GM19025 (cell line): Measurements from ENCODE around the gene FBXL7.

Experiments used
- ATAC-seq: cut with Tn5 transposase; IDR thresholded peaks from one replicate; pipeline ENCODE4 v1.9.1; 2021; ENCODE audit warnings: mild to moderate bottlenecking, low read depth, moderate library complexity; ENCODE audit not compliant: unreplicated experiment

The FBXL7 gene

GRCh38 chr5:15609076-15609725, 109.2 kb downstream of the FBXL7 start:
- no peak for ATAC-seq

DNA sequence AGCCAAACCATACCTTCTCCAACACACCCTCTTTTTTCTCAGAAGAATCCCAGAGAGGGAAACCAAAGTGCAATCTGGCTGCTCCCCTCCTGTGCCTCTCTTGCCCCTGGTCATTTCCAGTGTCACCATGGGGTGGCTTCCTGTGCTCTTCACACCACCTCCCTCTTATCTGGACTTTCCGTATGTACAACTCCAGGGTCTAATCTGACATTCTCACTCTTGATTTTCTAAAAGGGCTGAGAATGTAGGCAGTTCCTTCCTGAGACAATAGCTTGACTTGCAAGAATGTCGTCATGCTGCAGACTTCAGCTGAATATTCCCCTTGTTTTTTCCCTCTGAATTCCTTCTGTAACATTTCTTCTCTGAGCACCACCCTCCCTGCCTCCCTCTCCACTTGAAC, 110.2 kb downstream of the FBXL7 start:
- no peak for ATAC-seq

DNA sequence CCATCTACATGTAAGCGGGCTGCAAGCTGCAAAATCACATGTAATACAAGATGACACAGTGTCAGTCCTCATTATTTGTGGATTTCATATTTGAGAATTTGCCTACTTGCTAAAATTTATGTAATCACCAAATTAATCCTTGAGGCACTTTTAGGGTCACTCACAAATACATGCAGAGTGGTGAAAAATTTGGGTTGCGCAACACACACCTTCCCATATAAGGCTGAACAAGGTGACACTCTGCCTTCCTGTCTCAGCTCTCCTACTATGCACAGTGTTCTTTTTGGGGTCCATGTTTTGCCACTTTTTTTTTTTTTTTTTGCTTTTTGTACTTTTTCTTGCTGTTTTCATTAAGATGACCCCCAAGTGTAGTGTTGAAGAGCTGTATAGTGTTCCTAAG, 111.0 kb downstream of the FBXL7 start:
- ATAC-seq = no peak

GRCh38 chr5:15612915-15613635, 113.1 kb downstream of the FBXL7 start:
- ATAC-seq = no peak

DNA sequence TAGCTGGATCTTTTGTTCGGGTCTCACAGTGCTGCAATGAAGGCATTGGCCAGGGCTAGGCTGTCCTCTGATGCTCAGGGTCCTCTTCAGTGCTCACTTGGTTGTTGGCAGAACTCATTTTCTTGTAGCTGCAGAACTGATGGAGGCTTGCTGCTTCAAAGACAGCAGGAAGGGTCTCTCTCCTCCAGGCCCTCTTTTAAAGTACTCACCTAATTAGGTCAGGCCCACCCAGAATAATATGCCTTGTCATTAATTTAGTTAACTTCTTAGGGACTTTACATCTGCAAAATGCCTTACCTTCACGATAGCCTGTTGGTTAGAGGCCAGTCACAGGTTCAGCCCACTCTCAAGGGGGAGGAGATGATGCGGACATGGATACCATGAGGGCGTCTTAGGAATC, 114.7 kb downstream of the FBXL7 start:
- no peak for ATAC-seq

DNA sequence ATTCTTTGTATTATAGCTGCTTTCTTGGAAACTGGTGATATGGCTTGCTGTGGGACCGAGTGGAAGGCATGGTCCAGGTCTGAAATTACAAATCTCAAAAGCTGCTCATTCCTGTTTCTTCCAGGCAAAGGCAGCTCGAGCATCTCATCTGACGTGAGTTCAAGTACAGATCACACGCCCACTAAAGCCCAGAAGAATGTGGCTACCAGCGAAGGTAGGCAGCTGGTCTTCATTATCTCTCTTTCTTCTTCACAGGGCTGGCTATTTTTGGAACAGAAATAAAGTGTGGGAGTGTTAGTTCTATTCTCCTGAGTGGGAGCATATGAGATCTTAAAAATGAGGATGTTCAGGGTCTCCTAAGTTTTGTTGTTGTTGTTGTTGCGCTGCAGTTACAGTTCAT, 115.9 kb downstream of the FBXL7 start:
- ATAC-seq = no peak

DNA sequence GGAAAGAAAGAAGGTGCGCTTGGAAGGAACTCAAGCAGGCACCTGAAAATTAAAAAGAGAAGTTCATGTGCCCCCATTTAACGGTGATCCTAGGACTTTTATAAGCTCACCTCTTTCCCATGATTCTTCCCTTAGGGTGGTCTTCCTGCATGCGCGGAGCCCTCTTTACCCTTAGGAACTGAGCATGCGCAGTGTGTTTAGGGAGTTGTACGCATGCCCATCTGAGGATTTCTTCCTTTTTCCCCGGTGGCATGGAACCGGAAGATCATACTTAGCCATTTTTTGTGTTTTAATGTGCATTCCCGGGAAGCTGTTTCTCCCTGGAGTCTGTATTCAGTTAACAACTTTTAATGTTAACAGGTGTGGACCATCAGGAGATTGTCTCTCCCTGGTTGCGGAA, 119.0 kb downstream of the FBXL7 start:
- ATAC-seq = no peak

DNA sequence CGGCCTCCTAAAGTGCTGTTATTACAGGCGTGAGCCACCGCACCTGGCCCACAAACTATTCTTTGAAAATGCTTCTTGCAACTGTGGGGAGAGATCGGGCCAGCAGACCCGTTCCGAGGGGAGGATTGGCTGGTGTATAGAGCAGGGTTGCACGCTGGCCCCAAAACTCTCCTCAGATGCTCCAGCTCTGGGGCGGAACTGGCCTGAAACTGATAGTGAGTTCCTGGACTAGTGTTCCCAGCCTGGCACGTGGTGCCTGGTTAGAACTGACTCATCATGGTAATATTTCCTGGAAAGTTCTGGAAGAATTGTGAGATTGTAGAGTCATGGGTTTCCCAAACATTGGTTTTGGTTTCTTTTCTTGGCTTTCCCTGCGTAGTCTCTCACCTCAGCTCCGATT, 120.5 kb downstream of the FBXL7 start:
- ATAC-seq = no peak

GRCh38 chr5:15621094-15621493, 121.1 kb downstream of the FBXL7 start:
- no peak for ATAC-seq

GRCh38 chr5:15623794-15624193, 123.8 kb downstream of the FBXL7 start:
- ATAC-seq = no peak

DNA sequence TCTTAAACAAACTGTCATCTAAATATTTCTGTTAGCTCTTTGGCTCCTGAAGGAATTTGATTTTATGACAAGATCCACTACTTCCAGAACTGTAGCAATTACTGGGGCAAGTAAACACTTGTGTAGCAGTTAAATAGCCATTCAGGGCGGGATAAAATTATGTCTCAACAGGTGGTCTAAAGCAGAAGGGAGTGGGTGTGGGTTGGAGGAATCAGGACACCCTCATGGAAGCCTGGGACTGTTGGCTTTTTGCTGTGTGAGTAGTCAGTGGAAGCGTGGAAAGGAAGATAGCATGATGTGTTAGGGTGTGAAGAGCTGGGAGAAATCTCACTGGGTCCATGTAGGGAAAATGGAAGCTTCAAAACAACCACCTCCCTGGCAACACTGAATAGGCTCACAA, 127.1 kb downstream of the FBXL7 start:
- no peak for ATAC-seq

GRCh38 chr5:15627647-15628046, 127.7 kb downstream of the FBXL7 start:
- no peak for ATAC-seq

- no peak for ATAC-seq
Observed at GRCh38 chr5:15630441-15630840, 130.5 kb downstream of the FBXL7 start.

DNA sequence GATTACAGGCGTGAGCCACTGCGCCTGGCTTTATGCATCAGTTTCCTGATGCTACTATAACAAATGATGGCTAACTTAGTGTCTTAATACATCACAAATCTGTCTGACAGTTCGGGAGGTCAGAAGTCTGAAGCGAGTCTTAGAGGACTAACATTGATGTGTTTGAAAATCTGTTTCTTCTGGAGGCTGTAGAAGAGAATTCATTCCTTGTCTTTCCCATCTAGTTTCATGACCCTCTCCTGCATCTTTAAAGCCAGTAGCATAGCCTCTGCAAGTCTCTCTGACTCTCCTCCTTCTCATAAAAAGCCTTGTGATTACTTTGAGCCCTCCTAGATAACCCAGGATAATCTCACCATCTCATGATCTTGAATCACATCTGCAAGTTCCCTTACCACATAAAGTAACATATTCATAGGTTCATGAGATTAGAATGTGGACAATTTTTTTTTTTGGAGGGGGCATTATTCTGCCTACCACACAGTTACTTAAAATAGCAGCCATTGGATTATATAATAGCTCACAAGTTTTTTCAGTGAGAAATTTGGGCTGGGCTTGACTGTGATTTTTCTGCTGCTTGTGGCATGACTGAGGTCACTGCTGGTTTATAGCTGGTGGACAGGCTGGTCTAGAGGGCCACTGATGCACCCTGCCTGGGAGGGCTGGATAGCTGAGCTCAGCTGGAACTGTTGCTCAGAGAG, 134.8 kb downstream of the FBXL7 start:
- ATAC-seq = no peak

DNA sequence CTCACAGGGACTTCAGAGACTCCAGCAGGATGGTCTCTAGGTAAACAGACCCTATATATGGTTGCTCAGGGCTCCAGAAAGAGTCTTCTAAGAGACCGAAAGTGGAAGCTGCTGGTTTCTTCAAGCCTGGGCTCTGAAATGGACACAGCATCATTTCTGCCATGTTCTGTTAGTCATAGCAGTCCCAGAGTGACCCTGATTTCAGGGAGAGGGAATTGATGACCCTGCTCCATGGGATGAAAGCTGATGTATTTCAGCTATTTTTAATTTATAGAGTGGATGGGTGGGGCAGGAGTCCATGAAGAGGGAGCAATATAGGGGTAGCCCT, 135.3 kb downstream of the FBXL7 start:
- no peak for ATAC-seq

GRCh38 chr5:15637345-15637744, 137.4 kb downstream of the FBXL7 start:
- no peak for ATAC-seq

DNA sequence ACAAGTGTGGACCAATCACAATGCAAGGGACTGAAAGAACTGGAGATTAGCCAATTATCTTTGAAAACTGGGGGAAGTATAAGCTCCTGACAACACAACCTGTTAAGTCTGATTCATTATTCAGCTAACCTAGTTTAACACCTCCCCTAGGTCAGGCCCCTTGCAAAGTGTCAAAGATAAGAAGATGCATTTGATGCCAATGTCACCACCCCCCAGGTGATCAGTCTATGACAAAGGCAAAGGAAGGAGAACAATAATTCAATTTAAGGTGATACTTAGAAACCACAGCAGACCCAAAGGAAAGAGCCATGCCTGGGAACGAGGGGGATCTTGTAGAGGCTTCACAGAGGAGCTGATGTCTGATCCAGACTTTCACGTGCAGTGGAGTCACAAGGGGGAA, 137.9 kb downstream of the FBXL7 start:
- ATAC-seq = no peak

- ATAC-seq = no peak
Observed at GRCh38 chr5:15638296-15638695, 138.3 kb downstream of the FBXL7 start.

DNA sequence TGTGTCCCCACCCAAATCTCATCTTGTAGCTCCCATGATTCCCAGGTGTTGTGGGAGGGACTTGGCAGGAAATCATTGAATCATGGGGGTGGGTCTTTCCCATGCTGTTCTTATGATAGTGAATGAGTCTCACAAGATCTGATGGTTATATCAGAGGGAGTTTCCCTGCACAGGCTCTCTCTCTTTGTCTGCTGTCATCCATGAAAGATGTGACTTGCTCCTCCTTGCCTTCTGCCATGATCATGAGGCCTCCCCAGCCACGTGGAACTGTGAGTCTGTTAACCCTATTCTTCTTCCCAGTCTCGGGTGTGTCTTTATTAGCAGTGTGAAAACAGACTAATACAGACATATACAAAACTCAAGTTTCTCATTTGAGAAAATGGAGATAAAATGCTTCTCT, 139.3 kb downstream of the FBXL7 start:
- ATAC-seq = no peak

GRCh38 chr5:15640116-15640515, 140.1 kb downstream of the FBXL7 start:
- no peak for ATAC-seq

DNA sequence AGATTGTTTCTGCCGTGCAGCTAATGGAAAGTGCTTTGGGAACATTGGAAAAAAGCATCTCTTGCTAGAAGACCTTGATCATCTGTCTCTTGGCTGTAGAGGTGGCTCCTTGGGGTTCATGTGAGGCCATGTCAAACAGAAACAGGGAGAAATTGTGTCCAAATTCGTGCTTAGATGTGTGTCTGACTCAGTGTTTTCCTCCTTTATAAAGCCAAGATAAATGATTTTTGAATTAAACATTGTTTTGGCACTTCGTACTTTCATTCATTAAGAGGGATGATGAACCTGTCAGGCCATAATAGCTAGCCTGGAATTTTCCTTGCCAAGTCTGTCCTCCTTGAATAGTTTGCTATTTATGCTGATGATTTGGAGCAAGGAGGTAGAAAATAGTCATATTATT, 143.8 kb downstream of the FBXL7 start:
- no peak for ATAC-seq
